HuH-7 (cell line): ENCODE measurements around the gene OR5H14.
A peak's percentile ranks its signal among the peaks of the same experiment; 100 is the strongest.
"Not testable (repeated sequence)": the region's sequence is repeated elsewhere in the genome, so short reads cannot be mapped to it uniquely, and the experiment has no call there.

Source experiments
- DNase-seq: peaks from one replicate; pipeline ENCODE4 v3.0.0; 2011; ENCODE audit warnings: low spot score

OR5H14 gene

GRCh38 chr3:98147179-98147578, at the start of gene OR5H14:
Gene OR5H14 (plus strand): TSS chr3:98147479. CDS start chr3:98149386, 1,907 bp downstream.
- DNase-seq: no peak

DNA sequence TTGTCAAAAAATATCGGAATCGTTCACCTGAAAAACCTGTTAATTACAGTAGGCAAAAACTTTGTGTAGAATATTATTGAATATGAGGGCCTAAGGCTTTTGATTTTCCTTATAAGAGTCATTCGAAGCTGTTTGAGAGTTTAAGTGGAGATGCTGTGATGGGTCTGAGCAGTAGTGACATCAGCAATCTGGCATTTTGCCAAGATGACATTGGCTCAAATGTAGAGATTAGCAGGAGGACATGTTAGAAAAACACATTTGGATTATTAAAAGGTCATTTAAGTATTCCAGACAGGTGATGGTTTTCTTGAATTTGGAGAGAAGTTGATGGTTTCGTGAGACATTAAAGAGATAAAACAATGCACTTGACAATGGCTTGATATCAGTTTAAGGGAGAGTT, 47.4 kb upstream of the OR5H14 start:
- DNase-seq: no peak

GRCh38 chr3:98108162-98108561, 39.1 kb upstream of the OR5H14 start:
- DNase-seq: no peak

DNA sequence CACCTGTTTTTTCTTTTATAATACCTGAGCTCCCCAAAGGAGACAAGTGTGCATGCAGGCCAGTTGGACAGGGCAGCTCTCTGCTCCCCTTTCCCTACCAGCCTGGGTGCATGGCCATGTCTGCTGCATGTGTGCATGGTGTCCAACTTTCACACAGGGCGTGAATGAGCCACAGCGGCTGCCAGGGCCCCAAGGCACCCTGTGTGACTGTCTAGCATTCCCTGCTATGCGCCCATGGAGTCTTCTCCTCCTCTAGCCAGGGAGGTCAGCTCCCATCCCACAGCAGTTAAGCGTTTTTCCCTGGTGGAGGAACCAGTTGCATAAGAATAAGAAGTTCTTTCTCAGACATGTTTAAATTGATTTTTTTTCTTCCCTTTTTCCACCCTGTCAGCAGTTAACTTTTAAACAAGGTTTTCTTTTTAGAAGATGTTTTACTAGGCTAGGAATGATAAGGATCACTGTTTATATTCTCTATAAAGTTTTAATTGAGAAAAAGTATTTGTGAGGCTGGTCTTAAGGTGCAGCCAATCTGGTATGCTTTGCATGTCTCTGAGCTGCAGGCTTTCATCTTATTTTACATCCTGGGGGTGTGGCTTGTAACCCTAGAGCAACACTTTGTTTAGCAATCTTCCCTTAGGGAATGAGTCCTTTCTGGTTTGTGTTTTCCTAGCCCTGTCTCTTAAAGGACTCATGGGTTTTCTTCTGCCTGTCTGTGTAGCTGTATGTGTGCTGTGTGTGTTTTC, 37.3 kb upstream of the OR5H14 start:
- DNase-seq: no peak

- no peak for DNase-seq
These were observed 36.8 kb upstream of the OR5H14 start for GRCh38 chr3:98110550-98110908.

DNA sequence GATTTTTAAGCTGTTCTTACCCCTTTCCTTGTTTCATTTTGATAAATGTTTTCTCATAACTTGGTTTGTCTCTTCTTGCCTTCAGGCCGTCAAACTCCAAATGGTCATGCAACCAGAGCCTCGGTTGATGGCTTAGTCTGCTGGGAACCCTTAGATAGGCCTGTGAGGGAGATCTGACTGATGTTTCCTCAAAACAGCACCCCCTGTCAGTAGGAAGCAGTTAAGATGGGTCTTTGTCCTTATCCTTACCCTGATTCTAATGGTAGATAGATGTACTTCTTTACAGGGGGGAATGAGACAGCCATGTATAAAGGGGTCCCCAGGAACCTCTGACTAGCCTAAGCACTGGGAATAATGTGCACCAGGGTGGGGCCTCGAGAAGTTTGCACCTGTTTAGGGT, 33.0 kb upstream of the OR5H14 start:
- DNase-seq: no peak

DNA sequence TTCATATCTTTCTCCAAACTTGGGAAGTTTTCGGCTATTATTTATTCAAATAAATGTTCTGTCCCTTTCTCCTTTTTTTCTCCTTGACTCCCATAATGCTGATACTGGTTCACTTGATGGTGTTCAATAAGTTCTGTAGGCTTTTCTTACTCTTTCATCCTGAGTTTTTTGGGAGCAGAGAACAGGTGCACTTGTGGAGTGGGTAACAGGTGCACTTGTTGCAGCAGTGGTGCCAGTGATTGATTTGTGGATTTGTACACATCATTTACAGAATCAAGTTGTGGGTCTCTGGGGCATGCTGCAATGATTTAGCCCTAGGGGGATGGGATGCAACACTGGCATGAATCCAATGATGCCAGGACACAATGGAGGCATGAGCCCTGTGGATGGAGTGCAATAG, 31.6 kb upstream of the OR5H14 start:
- DNase-seq: no peak

DNA sequence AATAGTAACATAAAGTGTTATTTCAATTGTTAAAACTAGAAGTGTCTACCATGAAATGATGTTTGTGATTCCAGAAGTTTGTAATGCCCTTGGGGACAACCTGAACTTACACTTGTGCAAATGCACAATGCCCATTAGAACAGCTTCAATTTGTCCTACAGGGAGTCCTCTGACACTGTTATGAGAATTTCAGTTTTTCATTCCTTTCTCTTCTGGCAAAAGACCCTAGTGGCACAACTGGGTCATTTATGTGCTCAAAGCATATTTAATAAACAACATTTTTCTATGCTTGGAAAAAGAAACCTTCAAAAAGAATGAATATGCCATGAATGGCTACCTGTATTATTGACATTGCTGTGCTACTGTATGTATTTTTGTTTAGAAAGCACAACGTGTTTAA, 16.9 kb upstream of the OR5H14 start, which contains the start of gene OR5H1:
Gene OR5H1 (plus strand): TSS at position 301 of the 400 bp plus-strand sequence. CDS start 1,977 bp downstream, outside the sequence.
- DNase-seq: no peak

- no peak for DNase-seq
These were observed 10.6 kb upstream of the OR5H14 start for GRCh38 chr3:98136631-98137030.

DNA sequence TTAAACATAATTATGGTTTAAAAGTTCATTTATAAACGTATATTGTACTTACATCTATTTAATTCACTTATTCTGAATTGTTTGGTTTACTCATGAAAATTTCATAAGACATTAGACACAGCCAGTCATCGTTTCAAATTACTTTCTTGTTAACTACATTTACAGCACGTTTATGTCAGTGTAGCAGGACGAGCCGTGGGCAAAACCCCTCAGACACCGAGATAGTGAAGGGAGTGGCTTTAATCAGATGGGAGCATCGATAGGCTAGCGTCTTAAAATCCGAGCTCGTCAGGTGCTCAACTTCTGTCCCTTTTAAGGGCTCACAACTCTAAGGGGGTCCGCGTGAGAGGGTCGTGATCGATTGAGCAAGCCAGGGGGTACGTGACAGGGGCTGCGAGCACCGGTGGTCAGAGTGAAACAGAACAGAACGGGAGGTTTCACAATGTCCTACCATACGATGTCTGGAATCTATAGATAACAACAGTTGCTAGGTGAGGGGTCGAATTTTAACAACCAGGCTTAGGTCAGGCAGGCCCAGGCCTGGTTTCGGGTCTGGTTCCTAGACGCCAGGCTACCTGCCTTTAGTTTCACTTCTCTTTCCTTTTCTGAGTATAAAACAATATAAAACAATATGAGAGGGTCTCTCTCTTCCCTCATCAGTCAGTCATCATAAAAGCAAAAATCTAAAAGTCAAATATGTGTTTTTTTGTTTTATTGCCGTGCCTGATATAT, 9.3 kb upstream of the OR5H14 start:
- not testable (repeated sequence) for DNase-seq

GRCh38 chr3:98140531-98140930, 6.7 kb upstream of the OR5H14 start:
- no peak for DNase-seq

- DNase-seq: no peak
These were observed 1.5 kb downstream of the OR5H14 start for GRCh38 chr3:98148751-98149150.

- not testable (repeated sequence) for DNase-seq
These were observed 2.2 kb downstream of the OR5H14 start for GRCh38 chr3:98149456-98149855.

GRCh38 chr3:98151241-98151640, 4.0 kb downstream of the OR5H14 start:
- no peak for DNase-seq

DNA sequence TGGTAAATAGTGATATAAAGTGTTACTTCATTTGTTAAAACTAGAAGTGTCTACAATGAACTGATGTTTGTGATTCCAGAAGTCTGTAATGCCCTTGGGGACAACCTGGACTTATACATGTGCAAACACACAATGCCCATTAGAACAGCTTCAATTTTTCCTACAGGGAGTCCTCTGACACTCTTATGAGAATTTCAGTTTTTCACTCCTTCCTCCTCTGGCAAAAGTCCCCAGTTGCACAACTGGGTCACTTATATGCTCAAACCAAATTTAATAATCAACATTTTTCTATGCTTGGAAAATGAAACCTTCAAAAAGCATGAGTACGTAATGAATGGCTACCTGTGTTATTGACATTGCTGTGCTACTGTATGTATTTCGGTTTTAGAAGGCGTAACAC, 19.1 kb downstream of the OR5H14 start, which contains the start of gene OR5H15:
Gene OR5H15 (plus strand): TSS at position 301 of the 400 bp plus-strand sequence. CDS start 2,004 bp downstream, outside the sequence.
- DNase-seq: no peak

DNA sequence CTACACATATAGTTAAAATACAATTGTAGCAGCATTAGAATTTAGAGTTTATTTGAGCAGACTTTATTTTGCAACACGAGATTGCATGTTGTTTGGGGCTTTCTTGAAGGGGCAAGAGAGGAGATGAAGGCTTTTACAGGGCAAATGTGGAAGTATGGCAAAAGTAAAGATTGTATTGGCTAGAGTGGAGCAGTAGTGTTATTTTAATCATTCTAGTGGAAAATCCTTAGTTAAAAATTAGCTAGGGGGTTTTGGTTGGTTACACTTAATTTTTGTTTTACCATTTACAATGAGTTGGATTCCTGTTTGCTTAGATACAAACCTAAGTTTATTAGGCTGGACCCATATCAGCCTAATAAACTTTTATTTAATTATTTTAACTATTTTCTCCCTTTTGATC, 23.8 kb downstream of the OR5H14 start:
- no peak for DNase-seq

- no peak for DNase-seq
These were observed 25.3 kb downstream of the OR5H14 start for GRCh38 chr3:98172621-98173020.

GRCh38 chr3:98180319-98180890, 33.1 kb downstream of the OR5H14 start:
- no peak for DNase-seq

GRCh38 chr3:98182196-98182595, 34.9 kb downstream of the OR5H14 start:
- no peak for DNase-seq

DNA sequence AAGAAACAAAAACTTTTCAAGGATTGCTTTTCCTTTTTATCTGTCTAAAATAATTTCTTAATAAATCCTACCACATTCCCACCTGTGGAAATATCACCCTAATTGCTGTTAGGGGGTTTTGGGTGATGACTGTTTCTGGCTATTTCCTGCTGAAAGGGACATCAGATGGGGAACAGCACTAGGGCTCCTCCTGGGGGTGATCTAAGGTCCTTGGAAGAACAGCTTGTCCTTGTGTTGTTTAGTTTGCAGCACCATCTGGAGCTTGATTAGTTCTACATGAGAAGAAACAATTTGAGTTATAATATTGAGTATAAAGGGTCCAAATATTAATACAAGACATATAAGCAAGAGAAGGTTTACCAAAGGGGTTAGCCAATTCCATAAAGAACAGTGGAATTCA, 37.9 kb downstream of the OR5H14 start:
- DNase-seq: peak; percentile 3

DNA sequence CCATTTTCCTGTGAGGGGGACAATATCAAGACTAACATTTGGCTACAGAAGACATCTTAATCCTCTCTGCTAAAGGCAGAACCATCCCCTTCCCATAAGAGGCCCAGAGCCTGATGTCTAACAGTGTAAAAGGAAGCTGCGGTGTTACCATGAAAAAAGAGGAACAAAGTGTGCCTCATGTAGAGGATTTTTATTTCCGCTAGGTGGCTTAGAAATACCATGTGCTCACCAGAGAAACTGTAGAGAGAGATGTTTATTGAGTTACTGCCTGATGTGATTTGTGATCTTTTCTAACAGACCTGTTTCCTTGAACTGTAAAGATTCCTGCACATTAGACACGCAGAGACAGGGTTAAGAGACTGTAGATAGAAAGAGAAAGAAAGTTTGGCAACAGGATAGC, 41.3 kb downstream of the OR5H14 start:
- DNase-seq: no peak

- not testable (repeated sequence) for DNase-seq
These were observed 43.6 kb downstream of the OR5H14 start for GRCh38 chr3:98190911-98191310.

GRCh38 chr3:98196293-98196692, 49.0 kb downstream of the OR5H14 start:
- DNase-seq: not testable (repeated sequence)
